GM21529 (cell line): ENCODE measurements around the gene PKMYT1.

Source experiments
- ATAC-seq: cut with Tn5 transposase; IDR thresholded peaks from one replicate; pipeline ENCODE4 v1.9.1; 2021; ENCODE audit not compliant: unreplicated experiment

Gene PKMYT1

DNA sequence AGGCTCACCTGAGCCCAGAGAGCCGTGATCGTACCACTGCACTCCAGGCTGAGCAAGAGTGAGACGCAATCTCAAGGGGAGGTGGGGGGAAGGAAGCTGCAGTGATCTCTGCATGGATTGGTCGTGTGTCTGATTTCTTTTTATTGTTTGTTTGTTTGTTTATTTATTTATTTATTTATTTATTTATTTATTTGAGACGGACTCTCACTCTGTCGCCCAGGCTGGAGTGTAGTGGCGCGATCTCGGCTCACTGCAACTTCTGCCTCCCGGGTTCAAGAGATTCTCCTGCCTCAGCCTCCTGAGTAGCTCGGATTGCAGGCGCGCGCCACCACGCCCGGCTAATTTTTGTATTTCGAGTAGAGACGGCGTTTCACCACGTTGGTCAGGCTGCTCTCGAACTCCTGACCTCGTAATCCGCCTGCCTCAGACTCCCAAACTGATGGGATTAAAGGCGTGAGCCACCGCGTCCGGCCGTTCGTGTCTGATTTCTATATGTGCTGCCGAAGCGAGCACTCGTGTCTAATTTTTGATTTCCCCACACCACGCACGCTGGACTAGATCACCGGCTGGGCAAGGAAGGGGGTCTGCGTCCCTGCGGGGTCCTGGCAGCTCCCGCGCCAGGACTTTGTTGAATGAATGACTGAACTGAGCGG is 39.5 kb upstream of the PKMYT1 start:
- no peak for ATAC-seq

DNA sequence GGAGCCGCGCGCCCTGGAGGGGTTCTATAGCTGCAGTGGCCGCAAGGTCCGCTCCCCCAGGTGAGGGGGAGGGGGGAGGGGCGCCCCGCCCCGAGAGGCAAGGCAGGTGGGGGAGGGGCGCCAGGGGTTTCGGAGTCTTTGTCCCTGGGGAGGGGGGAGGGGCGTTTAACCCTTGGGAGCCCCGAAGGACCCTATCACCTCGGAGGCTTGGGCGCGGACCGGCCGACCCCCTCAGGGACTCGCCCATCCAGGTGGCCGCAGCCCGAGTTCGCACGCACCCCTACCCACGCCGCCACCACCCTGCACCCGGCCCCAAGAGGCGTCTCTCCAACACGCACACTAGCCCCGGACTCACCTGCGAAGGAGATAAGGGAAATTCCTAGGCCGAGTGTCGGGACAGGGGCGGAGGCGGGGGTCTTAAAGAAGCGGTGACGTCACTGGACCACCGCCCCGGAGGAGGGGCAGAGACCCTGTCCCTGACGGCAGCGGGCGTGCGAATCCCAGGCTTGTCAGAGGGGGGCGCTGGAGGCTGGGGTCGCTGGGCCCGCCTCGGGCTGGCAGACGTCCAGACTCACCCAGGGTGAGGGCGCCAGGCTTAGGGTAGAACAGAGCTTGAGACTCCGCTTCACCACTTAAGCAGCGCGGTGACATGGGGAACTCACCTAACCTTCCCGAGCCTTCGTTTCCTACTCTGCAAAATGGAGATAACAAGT is 37.7 kb upstream of the PKMYT1 start, which contains the start of gene CLDN6:
TSS of gene CLDN6 (minus strand) at position 390 of the 713 bp plus-strand sequence. CDS start 2,162 bp downstream, outside the sequence.
- no peak for ATAC-seq

DNA sequence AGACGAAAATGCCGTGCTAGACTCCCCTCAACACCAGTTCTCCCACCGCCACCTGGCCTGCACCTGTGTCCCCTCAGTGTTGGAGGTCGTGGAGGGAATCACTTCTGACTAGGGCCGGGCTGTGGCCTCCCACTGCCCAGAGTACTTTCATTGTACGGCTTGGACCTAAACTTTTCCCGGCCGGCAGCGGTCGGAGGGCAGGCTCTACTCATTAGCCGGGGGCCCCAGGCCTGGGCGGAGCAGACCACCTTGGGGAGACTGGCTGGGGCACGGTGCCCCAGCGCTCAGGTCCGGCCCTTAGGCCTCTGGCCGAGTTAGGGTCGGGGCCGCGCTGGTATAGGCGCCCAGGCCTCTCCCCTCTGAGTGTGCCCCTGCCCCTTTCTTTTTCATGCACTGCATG is 37.1 kb upstream of the PKMYT1 start:
- ATAC-seq, result no peak

DNA sequence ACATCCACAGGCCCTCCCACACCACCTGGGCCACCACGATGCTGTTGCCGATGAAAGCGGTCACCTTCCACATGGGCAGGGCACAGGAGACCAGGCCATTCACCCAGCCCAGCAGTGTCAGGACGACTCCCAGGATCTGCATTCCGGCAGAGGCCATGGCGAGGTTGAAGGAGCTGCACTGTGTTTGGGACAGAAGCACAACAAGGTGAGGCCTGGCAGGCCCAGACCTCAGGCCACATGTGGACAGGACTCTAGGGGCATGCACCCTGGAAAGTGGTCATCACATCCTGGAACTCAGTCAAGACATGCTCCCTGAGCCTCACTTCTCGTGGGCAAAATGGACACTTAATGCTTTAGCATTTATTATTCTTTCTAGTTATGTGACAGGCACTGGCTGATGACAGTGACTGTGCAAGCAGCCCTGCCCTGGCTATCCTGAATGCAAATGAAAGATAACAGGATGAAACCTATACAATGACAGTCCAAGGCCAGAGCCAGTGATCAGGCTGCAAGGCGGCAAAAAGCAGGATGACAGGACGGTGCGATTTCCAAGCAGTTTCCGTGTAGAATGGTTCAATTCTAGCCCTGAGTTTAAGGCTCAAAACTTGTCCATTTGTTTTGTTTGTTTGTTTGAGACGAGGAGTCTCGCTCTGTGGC is 35.7 kb upstream of the PKMYT1 start:
- no peak for ATAC-seq

DNA sequence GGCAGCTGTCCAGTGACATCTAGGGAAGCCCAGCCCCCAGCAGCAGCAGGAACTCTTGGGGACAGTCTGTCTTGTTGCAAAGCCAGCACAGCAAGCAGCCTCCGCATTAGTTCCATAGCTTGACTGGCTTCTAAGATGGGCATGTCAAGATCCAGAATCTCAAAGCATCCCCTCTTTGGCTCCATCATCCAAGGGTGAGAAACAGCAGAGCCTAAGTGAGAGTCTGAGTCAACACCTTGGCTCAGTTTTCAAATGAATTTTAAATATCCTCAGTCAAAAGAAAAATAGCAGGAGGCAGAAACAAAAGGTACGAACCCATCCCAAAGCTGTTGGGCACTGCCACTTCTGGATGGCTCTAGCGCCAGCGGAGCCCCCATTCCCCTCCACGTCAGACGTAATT is 34.7 kb upstream of the PKMYT1 start:
- ATAC-seq, result no peak

DNA sequence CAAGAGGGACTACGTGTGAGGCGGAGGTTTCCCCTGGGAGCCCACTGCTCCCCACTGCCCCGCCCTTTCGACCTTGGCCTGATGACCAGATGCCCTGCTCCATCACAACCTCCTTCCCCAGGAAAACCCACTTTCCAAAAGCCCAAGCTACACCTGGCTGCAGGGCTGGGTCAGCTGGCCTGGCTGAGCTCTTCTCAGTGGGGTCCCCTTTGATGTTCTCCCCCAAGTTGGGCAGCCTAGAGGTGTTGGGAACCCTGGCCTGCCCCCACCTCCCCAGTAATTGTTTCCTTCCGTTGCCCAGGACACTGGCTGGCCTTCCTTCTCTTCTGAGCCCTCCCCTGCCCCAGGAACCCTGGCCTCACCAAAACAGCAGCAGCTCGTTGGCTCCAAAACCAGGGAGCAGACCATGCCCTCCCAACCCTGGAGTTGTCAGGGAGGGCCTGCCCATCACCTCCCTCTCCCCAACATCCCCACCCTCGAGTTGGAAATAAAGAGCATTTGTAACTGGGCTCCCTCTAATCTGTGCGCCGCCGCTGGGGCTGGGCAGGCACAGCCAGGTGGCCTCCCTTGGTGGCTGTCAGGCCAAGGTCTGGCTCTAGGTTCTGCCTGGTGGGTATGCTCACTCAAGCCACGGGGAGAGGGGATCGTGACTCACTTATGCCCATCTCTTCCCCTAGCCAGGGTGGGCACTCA is 33.9 kb upstream of the PKMYT1 start:
- no peak for ATAC-seq

DNA sequence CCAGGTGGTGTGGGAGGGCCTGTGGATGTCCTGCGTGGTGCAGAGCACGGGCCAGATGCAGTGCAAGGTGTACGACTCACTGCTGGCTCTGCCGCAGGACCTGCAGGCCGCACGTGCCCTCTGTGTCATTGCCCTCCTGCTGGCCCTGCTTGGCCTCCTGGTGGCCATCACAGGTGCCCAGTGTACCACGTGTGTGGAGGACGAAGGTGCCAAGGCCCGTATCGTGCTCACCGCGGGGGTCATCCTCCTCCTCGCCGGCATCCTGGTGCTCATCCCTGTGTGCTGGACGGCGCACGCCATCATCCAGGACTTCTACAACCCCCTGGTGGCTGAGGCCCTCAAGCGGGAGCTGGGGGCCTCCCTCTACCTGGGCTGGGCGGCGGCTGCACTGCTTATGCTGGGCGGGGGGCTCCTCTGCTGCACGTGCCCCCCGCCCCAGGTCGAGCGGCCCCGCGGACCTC is 33.3 kb upstream of the PKMYT1 start:
- ATAC-seq, result no peak

DNA sequence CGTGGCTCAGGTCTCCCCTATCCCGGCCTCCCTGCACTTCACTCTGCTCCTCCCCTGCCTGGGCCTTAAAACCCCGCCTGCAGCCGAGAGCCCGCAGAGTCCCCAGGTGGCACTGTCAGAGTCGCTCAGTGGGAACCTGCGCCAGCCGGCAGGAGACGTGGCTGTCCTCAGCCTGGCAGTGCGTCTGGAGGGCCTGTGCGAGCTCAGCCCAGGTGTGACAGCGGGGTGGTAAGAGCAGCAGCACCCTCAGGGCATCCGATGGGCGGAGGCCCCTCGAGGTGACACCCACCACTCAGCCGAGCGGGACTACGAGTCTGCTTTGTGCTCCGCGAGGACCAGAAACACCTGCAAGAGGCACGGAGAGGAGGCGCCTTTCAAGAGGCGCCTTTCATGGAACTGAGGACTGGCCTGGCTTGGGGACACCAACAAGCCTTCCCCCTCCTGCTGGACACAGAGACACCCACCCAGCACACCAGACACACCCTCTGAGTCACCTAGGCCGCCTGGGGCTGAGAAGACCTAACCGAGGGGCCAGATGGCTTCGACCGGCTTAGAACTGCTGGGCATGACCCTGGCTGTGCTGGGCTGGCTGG is 32.7 kb upstream of the PKMYT1 start, which contains the start of gene CLDN9:
TSS of gene CLDN9 (plus strand) at position 96 of the 593 bp plus-strand sequence. CDS start at position 536, 440 bp downstream.
- ATAC-seq, result no peak

DNA sequence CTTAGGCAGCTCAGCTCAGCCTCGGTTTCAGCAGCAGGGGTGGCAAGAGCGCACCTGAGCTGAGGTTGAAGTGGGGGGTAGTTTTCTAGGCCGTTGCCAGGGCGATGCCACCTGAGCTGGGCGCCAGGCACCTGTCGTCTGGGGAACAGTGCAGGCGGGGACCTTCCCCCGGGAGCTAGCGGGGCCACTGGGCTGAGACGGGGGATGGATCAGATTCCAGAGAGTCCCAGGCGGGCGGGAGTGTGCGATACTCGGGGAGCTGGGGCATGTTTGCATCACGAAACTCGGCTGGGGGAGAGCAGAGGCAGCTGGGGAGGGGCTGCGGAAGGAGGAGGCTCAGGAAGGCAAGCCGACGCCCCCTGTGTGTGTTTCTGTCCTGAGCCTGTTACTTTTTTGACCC is 32.0 kb upstream of the PKMYT1 start:
- ATAC-seq, result no peak

DNA sequence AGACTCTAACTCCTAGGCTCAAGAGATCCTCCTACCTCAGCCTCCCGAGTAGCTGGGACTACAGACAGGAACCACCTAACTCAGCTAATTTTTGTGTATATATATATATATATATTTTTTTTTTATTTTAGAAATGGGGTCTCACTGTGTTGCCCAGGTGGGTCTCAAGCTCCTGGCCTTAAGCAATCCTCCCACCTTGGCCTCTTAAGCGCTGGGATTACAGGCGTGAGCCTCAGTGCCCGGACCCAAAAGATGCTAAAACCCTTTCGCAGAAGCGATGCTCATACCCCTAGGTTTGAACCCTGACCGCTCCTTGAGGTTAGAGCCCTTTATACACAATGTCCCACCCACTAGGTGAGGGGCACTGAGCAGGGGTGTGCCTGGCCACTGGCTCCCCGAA is 30.3 kb upstream of the PKMYT1 start:
- ATAC-seq, result no peak

DNA sequence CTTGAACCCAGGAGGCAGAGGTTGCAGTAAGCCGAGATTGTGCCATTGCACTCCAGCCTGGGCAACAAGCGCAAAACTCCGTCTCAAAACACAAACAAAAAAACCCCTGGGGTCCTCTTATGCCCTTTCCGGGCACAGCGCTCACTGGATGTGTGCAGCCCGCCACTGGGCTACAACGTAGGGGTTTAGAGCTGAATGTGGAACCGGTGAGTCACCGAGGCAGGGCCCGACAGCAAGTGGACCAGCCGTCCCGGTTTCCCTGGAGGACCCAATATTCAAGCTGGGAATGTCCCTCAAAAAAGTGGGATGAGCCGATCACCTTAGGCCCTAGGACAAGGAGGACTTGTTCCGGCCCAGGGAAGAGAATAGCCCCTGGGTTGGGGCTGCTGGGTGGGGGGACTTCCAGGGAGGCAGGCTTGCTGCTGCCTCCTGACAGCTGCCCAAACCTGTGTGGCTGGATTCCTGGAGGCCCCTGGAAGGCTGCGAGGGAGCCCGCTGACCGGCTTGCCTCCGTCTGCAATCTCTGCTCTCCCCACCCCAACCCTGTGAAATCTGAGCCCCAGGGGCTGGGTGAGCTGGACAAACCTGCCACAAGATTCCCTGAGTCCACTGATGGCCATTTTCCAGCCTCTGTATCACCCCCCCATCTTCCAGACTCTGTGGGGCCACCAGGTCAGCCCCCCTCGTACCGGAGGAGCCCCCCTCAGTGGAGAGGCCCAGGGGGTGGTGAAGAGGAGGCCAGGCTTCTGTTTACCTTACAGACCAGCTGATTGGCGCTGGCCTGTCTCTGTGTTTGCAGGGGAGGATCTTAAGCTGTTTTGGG is 29.5 kb upstream of the PKMYT1 start:
- ATAC-seq, result no peak

DNA sequence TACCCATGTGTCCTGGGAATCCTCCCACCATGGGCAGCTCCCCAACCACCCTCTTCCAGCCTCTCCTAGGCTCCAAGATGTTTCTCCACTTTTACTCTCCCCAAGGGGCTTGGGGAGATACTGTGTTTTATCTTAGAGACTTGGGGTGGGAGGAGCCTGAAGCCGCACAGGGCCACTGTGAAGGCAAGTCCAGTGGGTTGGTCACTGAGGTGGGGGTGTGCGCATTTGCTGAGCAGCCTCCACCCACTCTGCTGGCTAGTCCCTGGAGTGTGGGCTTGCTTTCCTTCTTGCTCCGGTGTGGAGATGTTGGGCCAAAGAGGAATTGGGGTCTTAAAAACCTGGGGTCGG is 28.4 kb upstream of the PKMYT1 start:
- no peak for ATAC-seq

DNA sequence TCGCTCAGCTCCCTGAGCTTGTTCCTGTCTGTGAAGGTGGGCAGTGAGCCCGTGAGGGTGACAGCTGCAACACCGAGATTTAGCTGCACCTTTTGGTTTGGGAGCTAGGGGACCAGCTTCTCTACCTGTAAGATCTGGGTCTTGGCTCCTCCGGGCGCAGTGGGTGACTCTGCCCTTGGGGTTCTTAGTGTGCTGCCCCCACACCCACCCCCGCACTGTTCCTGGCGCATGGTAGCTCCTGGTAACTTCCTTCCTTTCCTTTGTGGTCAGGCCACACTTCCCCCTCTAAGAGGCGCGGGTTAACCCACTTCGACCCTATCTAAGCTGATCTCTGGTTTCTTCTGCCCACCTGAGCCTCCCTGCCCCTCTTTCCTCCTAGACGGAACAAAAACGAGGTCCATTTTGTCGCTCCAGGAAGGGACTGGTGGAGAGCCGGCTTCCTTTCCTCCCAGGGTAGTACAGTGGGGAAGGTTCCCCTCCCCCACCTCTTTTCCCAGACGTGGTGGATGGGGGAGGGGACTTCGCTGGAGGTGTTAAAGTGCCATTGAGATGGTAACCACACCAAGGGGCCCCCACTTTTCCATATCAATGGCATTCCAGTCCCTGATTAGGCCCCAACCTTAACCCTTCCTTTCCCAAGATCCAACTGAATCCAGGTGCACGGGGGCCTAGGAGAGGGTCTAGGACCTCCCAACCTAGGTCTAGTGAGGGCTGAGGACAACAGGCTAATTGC is 27.9 kb upstream of the PKMYT1 start:
- ATAC-seq, result no peak

DNA sequence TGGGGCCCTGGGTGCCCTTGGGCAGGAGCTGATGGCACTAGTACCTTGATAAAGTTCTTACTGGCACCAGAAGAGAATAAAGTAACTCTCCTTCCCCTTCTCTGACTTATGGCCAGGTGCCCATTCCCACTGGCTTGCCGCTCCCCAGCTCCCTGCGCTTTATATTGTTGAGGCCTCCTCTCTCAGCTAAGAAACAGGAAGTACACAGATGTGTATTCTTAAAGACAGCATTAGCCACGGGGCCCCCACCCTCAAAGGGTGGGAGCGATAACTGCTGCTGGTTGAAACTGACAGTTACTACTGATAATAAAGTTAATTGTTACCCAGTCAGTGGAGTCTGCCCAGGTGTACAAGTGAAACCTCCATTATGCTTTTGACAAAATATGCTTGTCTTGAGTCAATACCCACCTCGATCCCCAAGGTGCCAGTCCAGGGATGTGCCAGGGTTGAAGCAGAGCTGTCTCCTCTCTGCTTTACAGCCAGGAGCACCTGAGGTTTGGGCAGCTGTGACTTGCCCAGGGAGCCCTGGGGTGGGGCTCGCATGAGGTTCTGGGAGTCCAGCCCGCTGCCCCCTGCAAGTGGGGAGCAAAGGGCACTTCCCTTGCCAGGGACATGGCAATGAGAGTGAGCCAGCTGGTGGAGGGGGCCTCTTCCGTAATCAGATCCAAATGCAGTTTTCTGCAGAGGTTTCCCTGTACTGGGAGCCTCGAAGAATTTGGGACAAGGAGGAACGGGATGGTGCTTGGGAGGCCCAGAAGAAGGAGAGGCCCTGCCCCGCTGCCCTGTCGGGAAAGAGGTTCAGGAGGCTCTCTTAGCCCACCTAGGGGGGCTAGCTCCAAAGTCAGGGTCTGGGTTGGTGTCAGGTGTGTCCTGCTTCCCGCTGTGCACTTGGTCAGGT is 27.1 kb upstream of the PKMYT1 start:
- ATAC-seq, result no peak

DNA sequence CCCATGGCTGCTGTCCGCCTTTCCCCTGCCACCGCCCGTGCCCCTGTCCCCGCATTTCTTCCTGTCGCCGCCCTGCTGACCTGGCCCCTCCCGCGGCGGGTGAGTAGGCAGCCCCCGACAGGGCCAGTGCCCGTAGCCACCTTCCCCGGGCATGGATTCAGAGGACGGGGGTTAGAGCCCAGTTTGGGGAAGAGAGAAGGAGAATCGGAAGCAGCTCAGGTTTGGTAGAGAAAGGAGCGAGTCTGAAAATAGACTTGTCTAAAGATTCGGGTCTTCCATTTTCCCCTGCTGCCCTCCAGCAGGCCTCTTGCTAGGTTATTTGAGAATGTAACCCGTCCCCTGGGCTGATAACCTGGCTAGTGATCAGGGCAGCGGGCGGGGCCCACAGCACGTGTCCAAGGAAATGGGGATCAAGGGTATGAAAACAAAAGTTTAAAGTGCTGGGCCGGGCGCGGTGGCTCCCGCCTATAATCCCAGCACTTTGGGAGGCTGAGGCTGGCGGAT is 24.6 kb upstream of the PKMYT1 start:
- ATAC-seq, result no peak

DNA sequence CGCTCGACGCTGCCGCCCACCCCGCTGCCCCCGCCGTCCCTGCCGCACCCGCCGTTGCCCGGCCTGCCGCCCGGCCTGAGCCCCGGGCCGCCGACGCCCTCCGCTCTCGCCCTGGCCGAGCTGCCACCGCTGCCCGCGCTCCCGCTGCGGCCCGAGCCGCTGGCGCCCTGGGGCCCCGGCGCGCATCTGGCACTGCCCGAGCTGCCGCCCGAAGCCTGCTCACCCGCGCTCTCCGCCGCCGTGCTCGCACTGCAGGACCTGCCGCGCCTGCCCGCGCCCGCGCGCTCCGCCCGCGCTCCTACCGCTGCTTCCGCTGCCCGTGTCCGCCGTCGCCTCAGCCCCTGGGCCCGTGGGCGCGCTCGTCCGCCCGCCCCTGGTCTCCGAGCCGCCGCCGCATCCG is 24.1 kb upstream of the PKMYT1 start:
- peak; percentile 20 for ATAC-seq

DNA sequence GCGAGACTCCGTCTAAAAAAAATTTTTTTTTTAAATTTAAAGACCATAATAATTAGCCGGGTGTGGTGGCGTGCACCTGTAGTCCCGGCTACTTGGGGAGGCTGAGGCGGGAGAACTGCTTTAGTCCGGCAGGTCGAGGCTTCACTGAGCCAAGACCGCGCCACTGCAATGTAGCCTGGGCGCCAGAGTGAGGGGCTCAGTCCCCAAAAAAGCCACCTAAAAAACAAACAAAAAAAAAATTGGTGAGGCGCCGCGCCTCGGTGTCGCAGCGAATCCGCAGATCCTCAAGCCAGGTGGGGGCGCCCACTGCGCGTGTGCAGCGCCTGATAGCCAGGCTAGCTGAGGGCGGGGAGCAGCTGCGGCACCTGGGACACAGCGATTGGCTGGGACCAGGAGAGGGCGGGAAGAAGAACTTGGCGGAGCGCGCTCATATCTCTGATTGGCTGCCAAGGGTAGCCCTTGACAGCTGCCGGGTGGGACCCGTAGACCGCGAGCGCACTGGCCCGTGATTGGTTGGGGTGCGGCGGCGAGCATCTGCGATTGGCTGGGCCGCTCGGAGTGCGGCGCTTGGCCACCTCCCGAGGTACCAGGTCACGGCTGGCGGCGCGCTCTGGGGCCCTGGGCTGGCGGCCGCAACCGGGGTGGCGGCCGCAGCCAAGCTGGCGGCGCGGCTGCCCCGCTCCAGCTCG is 23.5 kb upstream of the PKMYT1 start:
- peak; percentile 94 for ATAC-seq

DNA sequence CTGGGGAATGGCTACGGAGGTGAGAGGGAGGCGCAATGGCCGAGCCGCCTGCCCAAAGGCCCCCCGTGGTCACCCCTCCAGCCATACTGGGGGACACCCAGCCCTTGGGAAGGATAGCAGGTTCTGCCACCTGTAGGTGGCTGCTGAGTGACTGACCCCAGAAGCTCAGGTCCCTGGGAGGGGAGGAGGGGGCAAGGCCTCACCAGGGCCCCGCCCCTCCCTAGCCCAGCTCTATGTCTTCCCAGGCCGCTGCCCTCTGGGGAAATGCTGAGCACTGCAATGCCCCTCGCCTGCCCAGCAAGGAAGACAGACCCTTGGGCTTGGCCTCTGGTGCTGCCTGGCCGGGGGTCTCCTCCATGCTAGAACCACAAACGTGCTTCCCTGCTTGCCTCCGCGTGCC is 21.1 kb upstream of the PKMYT1 start:
- ATAC-seq, result no peak
